ENCODE results near the gene SLC6A19. TPM values are rescaled to one million over a fixed set of nuclear protein-coding genes. Genes with fewer than 3 reads are reported as not detected.
A peak's percentile ranks its signal among the peaks of the same experiment; 100 is the strongest.

The SLC6A19 gene
- total and polyA plus RNA-seq, 2 of the 13 experiments (the other 11 are each of a cell fraction or from before 2014, with no cell fraction given) = 0.02 TPM; not detected in 1

- TF ChIP-seq PAXIP1 (CRISPR knock-in tag; conservative IDR thresholded peaks at IDR 0.05) = no peak
- no peak for TF ChIP-seq CSRNP1 (CRISPR knock-in tag; IDR thresholded peaks at IDR 0.05)
- no peak for TF ChIP-seq ZNF121 (CRISPR knock-in tag; IDR thresholded peaks at IDR 0.05)
- TF ChIP-seq ZNF350 (CRISPR knock-in tag; IDR thresholded peaks at IDR 0.05; ENCODE audit: borderline replicate concordance, low read depth) = peak; percentile 85
- no peak for TF ChIP-seq ZMYM2 (CRISPR knock-in tag; IDR thresholded peaks at IDR 0.05)
- TF ChIP-seq, protein P1, sequence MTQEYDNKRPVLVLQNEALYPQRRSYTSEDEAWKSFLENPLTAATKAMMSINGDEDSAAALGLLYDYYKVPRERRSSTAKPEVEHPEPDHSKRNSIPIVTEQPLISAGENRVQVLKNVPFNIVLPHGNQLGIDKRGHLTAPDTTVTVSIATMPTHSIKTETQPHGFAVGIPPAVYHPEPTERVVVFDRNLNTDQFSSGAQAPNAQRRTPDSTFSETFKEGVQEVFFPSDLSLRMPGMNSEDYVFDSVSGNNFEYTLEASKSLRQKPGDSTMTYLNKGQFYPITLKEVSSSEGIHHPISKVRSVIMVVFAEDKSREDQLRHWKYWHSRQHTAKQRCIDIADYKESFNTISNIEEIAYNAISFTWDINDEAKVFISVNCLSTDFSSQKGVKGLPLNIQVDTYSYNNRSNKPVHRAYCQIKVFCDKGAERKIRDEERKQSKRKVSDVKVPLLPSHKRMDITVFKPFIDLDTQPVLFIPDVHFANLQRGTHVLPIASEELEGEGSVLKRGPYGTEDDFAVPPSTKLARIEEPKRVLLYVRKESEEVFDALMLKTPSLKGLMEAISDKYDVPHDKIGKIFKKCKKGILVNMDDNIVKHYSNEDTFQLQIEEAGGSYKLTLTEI (CRISPR knock-in tag; conservative IDR thresholded peaks at IDR 0.05) = no peak
- no peak for TF ChIP-seq PAF1 (CRISPR knock-in tag; IDR thresholded peaks at IDR 0.05)
- no peak for TF ChIP-seq AGO2 (optimal IDR thresholded peaks at IDR 0.05; ENCODE audit: low read depth, low read length)
- TF ChIP-seq, protein P2, sequence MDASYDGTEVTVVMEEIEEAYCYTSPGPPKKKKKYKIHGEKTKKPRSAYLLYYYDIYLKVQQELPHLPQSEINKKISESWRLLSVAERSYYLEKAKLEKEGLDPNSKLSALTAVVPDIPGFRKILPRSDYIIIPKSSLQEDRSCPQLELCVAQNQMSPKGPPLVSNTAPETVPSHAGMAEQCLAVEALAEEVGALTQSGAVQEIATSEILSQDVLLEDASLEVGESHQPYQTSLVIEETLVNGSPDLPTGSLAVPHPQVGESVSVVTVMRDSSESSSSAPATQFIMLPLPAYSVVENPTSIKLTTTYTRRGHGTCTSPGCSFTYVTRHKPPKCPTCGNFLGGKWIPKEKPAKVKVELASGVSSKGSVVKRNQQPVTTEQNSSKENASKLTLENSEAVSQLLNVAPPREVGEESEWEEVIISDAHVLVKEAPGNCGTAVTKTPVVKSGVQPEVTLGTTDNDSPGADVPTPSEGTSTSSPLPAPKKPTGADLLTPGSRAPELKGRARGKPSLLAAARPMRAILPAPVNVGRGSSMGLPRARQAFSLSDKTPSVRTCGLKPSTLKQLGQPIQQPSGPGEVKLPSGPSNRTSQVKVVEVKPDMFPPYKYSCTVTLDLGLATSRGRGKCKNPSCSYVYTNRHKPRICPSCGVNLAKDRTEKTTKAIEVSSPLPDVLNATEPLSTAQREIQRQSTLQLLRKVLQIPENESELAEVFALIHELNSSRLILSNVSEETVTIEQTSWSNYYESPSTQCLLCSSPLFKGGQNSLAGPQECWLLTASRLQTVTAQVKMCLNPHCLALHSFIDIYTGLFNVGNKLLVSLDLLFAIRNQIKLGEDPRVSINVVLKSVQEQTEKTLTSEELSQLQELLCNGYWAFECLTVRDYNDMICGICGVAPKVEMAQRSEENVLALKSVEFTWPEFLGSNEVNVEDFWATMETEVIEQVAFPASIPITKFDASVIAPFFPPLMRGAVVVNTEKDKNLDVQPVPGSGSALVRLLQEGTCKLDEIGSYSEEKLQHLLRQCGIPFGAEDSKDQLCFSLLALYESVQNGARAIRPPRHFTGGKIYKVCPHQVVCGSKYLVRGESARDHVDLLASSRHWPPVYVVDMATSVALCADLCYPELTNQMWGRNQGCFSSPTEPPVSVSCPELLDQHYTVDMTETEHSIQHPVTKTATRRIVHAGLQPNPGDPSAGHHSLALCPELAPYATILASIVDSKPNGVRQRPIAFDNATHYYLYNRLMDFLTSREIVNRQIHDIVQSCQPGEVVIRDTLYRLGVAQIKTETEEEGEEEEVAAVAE (CRISPR knock-in tag; IDR thresholded peaks at IDR 0.05; ENCODE audit: borderline replicate concordance) = no peak
- peak; percentile 72; the same call in 1 of the 2 replicates for TF ChIP-seq STAT6 (CRISPR knock-in tag; IDR thresholded peaks at IDR 0.05; ENCODE audit: borderline replicate concordance)
Measured at GRCh38 chr5:1167728-1168709, 33.4 kb upstream of the SLC6A19 start (continued).

All from HepG2 (cell line).